ENCODE results near the gene POMT2.

The POMT2 gene

DNA sequence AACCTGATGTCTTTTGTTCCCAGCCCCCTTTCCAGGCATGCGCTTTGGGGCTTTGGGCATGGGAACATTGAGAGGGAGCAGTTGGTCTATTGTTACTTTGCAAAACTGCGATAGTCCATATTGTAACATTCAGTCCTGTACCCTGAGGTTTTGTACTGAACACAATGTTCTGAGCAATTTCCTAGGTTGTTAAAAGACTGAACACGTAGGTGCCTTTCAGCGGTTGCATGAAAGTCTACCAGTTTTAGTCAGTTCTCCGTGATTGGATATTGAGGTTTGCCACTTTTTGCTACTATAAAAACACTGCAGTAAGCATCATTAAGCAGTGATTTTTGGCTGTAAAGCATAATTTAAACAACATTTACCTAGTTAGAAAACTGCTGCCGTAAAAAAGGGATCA is 69.8 kb downstream of the POMT2 start:
- Histone ChIP-seq H3K79me2 (ENCODE audit: insufficient read depth, low read length) (no peaks in the 10 kb centered on the region), H3K9me3 (ENCODE audit: low read length) (no peaks in the 10 kb centered on the region), H3F3A (ENCODE audit: insufficient read depth, low read length) (no peaks in the 10 kb centered on the region), H3K4me1 (ENCODE audit: insufficient read depth, low read length, severe bottlenecking) (no peaks in the 10 kb centered on the region), H3K36me3 (ENCODE audit: insufficient read depth, low read length) (peaks cover 4% of the 10 kb centered on the region; the same call in 1 of the 2 replicates), H3K9ac (ENCODE audit: low read length) (no peak overlapping the region), H3K4me3 (ENCODE audit: low read depth, low read length, poor library complexity, severe bottlenecking) (no peak overlapping the region), H4K20me1 (ENCODE audit: insufficient read depth, low read length) (no peaks in the 10 kb centered on the region), H3K27ac (ENCODE audit: low read depth, low read length, poor library complexity, severe bottlenecking) (no peak overlapping the region), H3K27me3 (ENCODE audit: insufficient read depth, low read length) (no peaks in the 10 kb centered on the region), H3K9me2 (ENCODE audit: low read depth, low read length) (no peaks in the 10 kb centered on the region), H2AFZ (ENCODE audit: low read length) (no peak overlapping the region), H3K4me2 (ENCODE audit: low read length) (no peak overlapping the region)
- TF ChIP-seq, protein P1, sequence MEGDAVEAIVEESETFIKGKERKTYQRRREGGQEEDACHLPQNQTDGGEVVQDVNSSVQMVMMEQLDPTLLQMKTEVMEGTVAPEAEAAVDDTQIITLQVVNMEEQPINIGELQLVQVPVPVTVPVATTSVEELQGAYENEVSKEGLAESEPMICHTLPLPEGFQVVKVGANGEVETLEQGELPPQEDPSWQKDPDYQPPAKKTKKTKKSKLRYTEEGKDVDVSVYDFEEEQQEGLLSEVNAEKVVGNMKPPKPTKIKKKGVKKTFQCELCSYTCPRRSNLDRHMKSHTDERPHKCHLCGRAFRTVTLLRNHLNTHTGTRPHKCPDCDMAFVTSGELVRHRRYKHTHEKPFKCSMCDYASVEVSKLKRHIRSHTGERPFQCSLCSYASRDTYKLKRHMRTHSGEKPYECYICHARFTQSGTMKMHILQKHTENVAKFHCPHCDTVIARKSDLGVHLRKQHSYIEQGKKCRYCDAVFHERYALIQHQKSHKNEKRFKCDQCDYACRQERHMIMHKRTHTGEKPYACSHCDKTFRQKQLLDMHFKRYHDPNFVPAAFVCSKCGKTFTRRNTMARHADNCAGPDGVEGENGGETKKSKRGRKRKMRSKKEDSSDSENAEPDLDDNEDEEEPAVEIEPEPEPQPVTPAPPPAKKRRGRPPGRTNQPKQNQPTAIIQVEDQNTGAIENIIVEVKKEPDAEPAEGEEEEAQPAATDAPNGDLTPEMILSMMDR (IDR thresholded peaks at IDR 0.05; ENCODE audit: low read length): no peak
- TF ChIP-seq EZH2 (IDR thresholded peaks at IDR 0.05; ENCODE audit: borderline replicate concordance, low read length): no peak

GRCh38 chr14:77249286-77249685 is 71.4 kb downstream of the POMT2 start:
- Histone ChIP-seq H2AFZ (ENCODE audit: low read length) (no peak overlapping the region), H3K9ac (ENCODE audit: low read length) (no peak overlapping the region), H3K27me3 (ENCODE audit: insufficient read depth, low read length) (no peaks in the 10 kb centered on the region), H3K9me3 (ENCODE audit: low read length) (no peaks in the 10 kb centered on the region), H3F3A (ENCODE audit: insufficient read depth, low read length) (no peaks in the 10 kb centered on the region), H3K36me3 (ENCODE audit: insufficient read depth, low read length) (peaks cover 4% of the 10 kb centered on the region; the same call in 1 of the 2 replicates), H3K4me2 (ENCODE audit: low read length) (no peak overlapping the region), H4K20me1 (ENCODE audit: insufficient read depth, low read length) (no peaks in the 10 kb centered on the region), H3K9me2 (ENCODE audit: low read depth, low read length) (no peaks in the 10 kb centered on the region), H3K4me1 (ENCODE audit: insufficient read depth, low read length, severe bottlenecking) (peaks cover 1% of the 10 kb centered on the region), H3K4me3 (ENCODE audit: low read depth, low read length, poor library complexity, severe bottlenecking) (no peak overlapping the region), H3K79me2 (ENCODE audit: insufficient read depth, low read length) (no peaks in the 10 kb centered on the region), H3K27ac (ENCODE audit: low read depth, low read length, poor library complexity, severe bottlenecking) (no peak overlapping the region)
- TF ChIP-seq EZH2 (IDR thresholded peaks at IDR 0.05; ENCODE audit: borderline replicate concordance, low read length): no peak
- TF ChIP-seq, protein P1 (IDR thresholded peaks at IDR 0.05; ENCODE audit: low read length): no peak

DNA sequence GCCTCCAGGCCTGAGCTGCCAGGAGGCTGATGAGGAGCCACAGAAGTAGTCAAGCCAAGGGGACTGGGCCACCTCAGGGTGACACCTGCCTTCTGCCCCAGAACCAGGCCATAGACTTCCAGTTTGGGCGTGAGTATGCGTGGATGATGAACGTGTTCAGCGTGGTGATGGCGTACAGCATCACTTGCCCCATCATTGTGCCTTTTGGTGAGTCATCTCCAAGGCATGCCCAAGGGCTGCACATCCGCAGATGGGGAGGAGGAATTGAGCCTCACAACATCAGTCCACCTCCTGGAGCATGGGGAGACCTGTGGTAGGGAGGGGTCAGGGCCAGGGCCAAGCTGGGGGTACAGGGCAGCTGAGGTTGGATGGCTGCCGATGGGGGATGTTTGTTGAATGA is 72.0 kb downstream of the POMT2 start:
- Histone ChIP-seq H3K4me1 (ENCODE audit: insufficient read depth, low read length, severe bottlenecking) (peaks cover 8% of the 10 kb centered on the region), H3K4me2 (ENCODE audit: low read length) (no peak overlapping the region), H4K20me1 (ENCODE audit: insufficient read depth, low read length) (no peaks in the 10 kb centered on the region), H3K9ac (ENCODE audit: low read length) (no peak overlapping the region), H3K79me2 (ENCODE audit: insufficient read depth, low read length) (no peaks in the 10 kb centered on the region), H3K36me3 (ENCODE audit: insufficient read depth, low read length) (peaks cover 4% of the 10 kb centered on the region; the same call in 1 of the 2 replicates), H2AFZ (ENCODE audit: low read length) (no peak overlapping the region), H3K27me3 (ENCODE audit: insufficient read depth, low read length) (no peaks in the 10 kb centered on the region), H3K4me3 (ENCODE audit: low read depth, low read length, poor library complexity, severe bottlenecking) (no peak overlapping the region), H3K9me3 (ENCODE audit: low read length) (no peaks in the 10 kb centered on the region), H3K9me2 (ENCODE audit: low read depth, low read length) (no peaks in the 10 kb centered on the region), H3F3A (ENCODE audit: insufficient read depth, low read length) (no peaks in the 10 kb centered on the region), H3K27ac (ENCODE audit: low read depth, low read length, poor library complexity, severe bottlenecking) (no peak overlapping the region)
- TF ChIP-seq, protein P1 (IDR thresholded peaks at IDR 0.05; ENCODE audit: low read length): no peak
- TF ChIP-seq EZH2 (IDR thresholded peaks at IDR 0.05; ENCODE audit: borderline replicate concordance, low read length): no peak
